H1 (cell line): ENCODE results near the gene C1orf87. TPM values are rescaled to one million over a fixed set of nuclear protein-coding genes. Genes with fewer than 3 reads are reported as not detected.

ENCODE experiments used
- CTCF ChIA-PET: fragments of 300-600 bp; sonication (Branson Sonifier 250); formaldehyde crosslinking; loops from one replicate; lab custom pipeline; 2021; ENCODE audit not compliant: partially characterized antibody; lab: Charles Lee
- POLR2A ChIA-PET: fragments of 300-600 bp; sonication (Branson Sonifier 250); formaldehyde crosslinking; loops from one replicate; lab custom pipeline; 2021; ENCODE audit warnings: inconsistent platforms; ENCODE audit not compliant: partially characterized antibody; lab: Charles Lee
- DNase-seq, 2 experiments: peaks; one replicate each; pipeline versions ENCODE4 v3.0.0 to v3.0.0-alpha.2; 2010 to 2022; ENCODE audit warnings: low spot score in 2 of 2, low read depth in 1 of 2, mixed read lengths in 1 of 2
- FAIRE-seq: peaks from 2 replicates; lab custom pipeline; 2011; peaks lifted over from hg19 to GRCh38; lab: Jason Lieb, UNC
- H2AFZ ChIP-seq: 2 replicates; pipeline ENCODE4 v1.8.1; 2012; ENCODE audit warnings: low read length, inconsistent platforms
- H2AK5ac ChIP-seq: 2 replicates; pipeline ENCODE4 v1.6.1; 2013; ENCODE audit warnings: low read depth, low read length
- H2BK120ac ChIP-seq: replicated peaks from 2 replicates; pipeline ENCODE3; 2013; ENCODE audit warnings: low read depth, low read length, inconsistent platforms
- H2BK12ac ChIP-seq: 2 replicates; pipeline ENCODE4 v1.6.1; 2013; ENCODE audit warnings: low read depth, low read length
- H2BK15ac ChIP-seq: 2 replicates; pipeline ENCODE4 v1.6.1; 2013; ENCODE audit warnings: low read length
- H2BK20ac ChIP-seq: 2 replicates; pipeline ENCODE4 v1.6.1; 2013; ENCODE audit warnings: low read length
- H2BK5ac ChIP-seq: 2 replicates; pipeline ENCODE4 v1.6.1; 2013; ENCODE audit warnings: low read depth, low read length
- H3K14ac ChIP-seq: 2 replicates; pipeline ENCODE4 v1.6.1; 2013; ENCODE audit warnings: inconsistent platforms; ENCODE audit not compliant: insufficient read length
- H3K18ac ChIP-seq: 2 replicates; pipeline ENCODE4 v1.6.1; 2013; ENCODE audit warnings: low read length; ENCODE audit errors: extremely low read depth
- H3K23ac ChIP-seq: 2 replicates; pipeline ENCODE4 v1.6.1; 2013; ENCODE audit warnings: inconsistent platforms; ENCODE audit not compliant: insufficient read length
- H3K23me2 ChIP-seq: 2 replicates; pipeline ENCODE4 v1.6.1; 2013; ENCODE audit warnings: low read depth, low read length
- H3K27ac ChIP-seq: 2 replicates; pipeline ENCODE4 v1.6.1; 2011; ENCODE audit warnings: low read depth, low read length, inconsistent platforms
- H3K27me3 ChIP-seq, 4 experiments: replicated peaks in 1 of 4; 1 replicate in 1 of 4; 2 replicates in 3 of 4; pipeline versions ENCODE4 v1.6.1 to v1.8.1; 2011 to 2013; ENCODE audit warnings: low read length in 3 of 4, mild to moderate bottlenecking in 3 of 4, inconsistent platforms in 2 of 4, mixed read lengths in 2 of 4, moderate library complexity in 1 of 4; ENCODE audit not compliant: control insufficient read depth in 3 of 4, insufficient read depth in 3 of 4; ENCODE audit errors: extremely low read depth in 1 of 4
- H3K36me3 ChIP-seq, 4 experiments: 2 replicates each; pipeline versions ENCODE4 v1.6.1 to v1.8.1; 2011 to 2013; ENCODE audit warnings: mild to moderate bottlenecking in 4 of 4, low read length in 3 of 4, moderate library complexity in 2 of 4, control low read depth in 1 of 4, inconsistent platforms in 1 of 4; ENCODE audit not compliant: insufficient read depth in 4 of 4, control insufficient read depth in 2 of 4
- H3K4ac ChIP-seq: replicated peaks from 2 replicates; pipeline ENCODE3; 2013; ENCODE audit warnings: low read length, low read depth, mixed read lengths, inconsistent platforms; ENCODE audit not compliant: insufficient read length
- H3K4me1 ChIP-seq, 4 experiments: replicated peaks in 1 of 4; 1 replicate in 1 of 4; 2 replicates in 3 of 4; pipeline versions ENCODE4 v1.6.1 to v1.8.1; 2011 to 2013; ENCODE audit warnings: low read length in 3 of 4, inconsistent platforms in 2 of 4, mixed read lengths in 1 of 4; ENCODE audit not compliant: insufficient read depth in 4 of 4, control insufficient read depth in 3 of 4
- H3K4me2 ChIP-seq, 2 experiments: 2 replicates each; pipeline versions ENCODE4 v1.6.1 to v1.8.1; 2011 to 2013; ENCODE audit warnings: low read depth in 2 of 2, low read length in 2 of 2, control low read depth in 1 of 2, inconsistent platforms in 1 of 2, mild to moderate bottlenecking in 1 of 2; ENCODE audit not compliant: insufficient read depth in 1 of 2
- H3K4me3 ChIP-seq, 4 experiments: fragments of 200-600, 300-600 bp in 1 of 4; sonication (generic), shearing (Covaris generic), sonication (Bioruptor Twin) in 1 of 4; 2 replicates each; pipeline versions ENCODE4 v1.5.1 to v1.8.1; 2011 to 2016; ENCODE audit warnings: low read length in 4 of 4, low read depth in 3 of 4, control low read depth in 2 of 4, inconsistent platforms in 2 of 4, mild to moderate bottlenecking in 2 of 4, mixed read lengths in 1 of 4, moderate library complexity in 1 of 4; ENCODE audit not compliant: insufficient read depth in 2 of 4; ENCODE audit errors: extremely low read depth in 1 of 4
- H3K56ac ChIP-seq: replicated peaks from 2 replicates; pipeline ENCODE3; 2013; ENCODE audit warnings: low read depth, mild to moderate bottlenecking, mixed read lengths, low read length, inconsistent platforms; ENCODE audit not compliant: insufficient read length
- H3K79me1 ChIP-seq: 2 replicates; pipeline ENCODE4 v1.6.1; 2013; ENCODE audit warnings: low read depth, low read length, control low read depth
- H3K79me2 ChIP-seq, 2 experiments: 2 replicates each; pipeline versions ENCODE4 v1.6.1 to v1.8.1; 2012 to 2013; ENCODE audit warnings: low read length in 2 of 2, mild to moderate bottlenecking in 2 of 2, inconsistent platforms in 1 of 2; ENCODE audit not compliant: insufficient read depth in 2 of 2, control insufficient read depth in 1 of 2
- H3K9ac ChIP-seq, 4 experiments: replicated peaks in 1 of 4; 1 replicate in 1 of 4; 2 replicates in 3 of 4; pipeline versions ENCODE4 v1.6.1 to v1.8.1; 2011 to 2013; ENCODE audit warnings: low read depth in 3 of 4, low read length in 3 of 4, control low read depth in 2 of 4, mild to moderate bottlenecking in 2 of 4, moderate library complexity in 2 of 4, inconsistent platforms in 1 of 4; ENCODE audit errors: extremely low read depth in 1 of 4
- H3K9me3 ChIP-seq, 2 experiments: 2 replicates each; pipeline versions ENCODE4 v1.6.1 to v1.8.1; 2012 to 2013; ENCODE audit warnings: mild to moderate bottlenecking in 2 of 2, moderate library complexity in 2 of 2, control low read depth in 1 of 2, inconsistent platforms in 1 of 2, low read depth in 1 of 2, low read length in 1 of 2, mixed read lengths in 1 of 2; ENCODE audit not compliant: insufficient read depth in 2 of 2
- H4K20me1 ChIP-seq, 2 experiments: replicated peaks in 1 of 2; 2 replicates each; pipeline versions ENCODE3 to v1.8.1; 2011 to 2013; ENCODE audit warnings: inconsistent platforms in 2 of 2, low read length in 2 of 2, mild to moderate bottlenecking in 1 of 2; ENCODE audit not compliant: insufficient read depth in 2 of 2, control insufficient read depth in 1 of 2
- H4K5ac ChIP-seq: 2 replicates; pipeline ENCODE4 v1.6.1; 2013; ENCODE audit warnings: low read length, low read depth, mixed read lengths, inconsistent platforms; ENCODE audit not compliant: insufficient read length
- H4K8ac ChIP-seq: 2 replicates; pipeline ENCODE4 v1.8.0; 2013; ENCODE audit warnings: mild to moderate bottlenecking, moderate library complexity, low read length, inconsistent platforms; ENCODE audit not compliant: insufficient read depth; ENCODE audit errors: extremely low read depth
- H4K91ac ChIP-seq: replicated peaks from 2 replicates; pipeline ENCODE3; 2013; ENCODE audit warnings: low read length, mixed read lengths, inconsistent platforms; ENCODE audit not compliant: insufficient read length
- CHD2 ChIP-seq: IDR thresholded peaks from 2 replicates; pipeline ENCODE4 v1.6.1; 2012; ENCODE audit warnings: low read length, improper control_type of control experiment
- CTBP2 ChIP-seq: IDR thresholded peaks from 2 replicates; pipeline ENCODE4 v1.7.0; 2011; ENCODE audit warnings: borderline replicate concordance, mild to moderate bottlenecking, moderate library complexity, mixed read lengths, low read length; ENCODE audit not compliant: insufficient read depth, insufficient read length
- HDAC2 ChIP-seq, 2 experiments: fragments of 300-600 bp in 1 of 2; sonication (generic) in 1 of 2; IDR thresholded peaks; 2 replicates each; pipeline ENCODE4 v1.6.1; 2011 to 2012; ENCODE audit warnings: low read depth in 2 of 2, low read length in 2 of 2, mild to moderate bottlenecking in 2 of 2, moderate library complexity in 2 of 2, borderline replicate concordance in 1 of 2, inconsistent platforms in 1 of 2
- SIN3A ChIP-seq, 2 experiments: IDR thresholded peaks in 1 of 2; conservative IDR thresholded peaks in 1 of 2; 2 replicates each; pipeline ENCODE4 v1.6.1; 2011 to 2012; ENCODE audit warnings: low read length in 2 of 2, improper control_type of control experiment in 1 of 2, low read depth in 1 of 2, mild to moderate bottlenecking in 1 of 2
- WGBS, 2 experiments: shearing (Covaris generic) in 1 of 2; methylation state at CpG; one replicate each; pipeline versions ENCODE4 v1.1.6 to v1.1.7; 2013 to 2015; ENCODE audit warnings: low lambda C conversion rate in 2 of 2, mixed read lengths in 2 of 2, inconsistent platforms in 1 of 2, low coverage in 1 of 2, missing lambda C conversion rate in 1 of 2; ENCODE audit not compliant: insufficient replicate concordance in 2 of 2, insufficient coverage in 1 of 2, insufficient read length in 1 of 2; ENCODE audit errors: extremely low coverage in 1 of 2, missing lambda C conversion rate in 1 of 2; 5-methylcytosine and 5-hydroxymethylcytosine counted together
- polyA plus RNA-seq, 7 experiments: library from polyadenylated mRNA; depleted of rRNA in 3 of 7; stranded (reverse) in 5 of 7; unstranded in 2 of 7; fragments of >200 nt in 5 of 7; fragments of 200-250 nt in 2 of 7; gene quantifications; 1 replicate in 5 of 7; 2 replicates in 1 of 7; 4 replicates in 1 of 7; pipeline versions ENCODE4 v1.2.1 to v1.2.3, GENCODE V29; 2011 to 2013; ENCODE audit warnings: missing spikeins in 2 of 7, mixed read lengths in 2 of 7
- total RNA-seq: library from RNA; stranded (reverse); fragmentation: NEBNext Ultra II Directional; extraction: Animal tissue kit (Norgen Biotek cat#: 25700); gene quantifications from 2 replicates; pipeline ENCODE4 v1.2.1, GENCODE V29; 2021

The C1orf87 gene
- total and polyA plus RNA-seq, 2 of the 8 experiments (the other 6 are each of a cell fraction or from before 2014, with no cell fraction given): 0.41 TPM; not detected in 1

- H3K27ac ChIP-seq: no peak overlapping the region
- DNase-seq: no peak
- no peak overlapping the region for H2AFZ ChIP-seq
- no peak overlapping the region for H2BK5ac ChIP-seq
- no peak overlapping the region for H2BK15ac ChIP-seq
- POLR2A ChIA-PET: interaction anchor here (1.3 kb wide), 1 partner anchor 10 kb away, joined by 3 read pairs; no protein-coding TSS in a partner anchor
- H2BK20ac ChIP-seq: no peak overlapping the region
- H4K91ac ChIP-seq: no peak overlapping the region
- WGBS, 2 experiments: 90% methylated on average over 9 of the region's 9 CpGs; no CpG with 5 or more reads in 1 of the 2 experiments
- H3K27me3 ChIP-seq: no peaks in the 10 kb centered on the region
- no peak overlapping the region for H2BK12ac ChIP-seq
- H3K4me3 ChIP-seq: no peak overlapping the region
- no peak overlapping the region for H3K56ac ChIP-seq
- H3K4me1 ChIP-seq: no peaks in the 10 kb centered on the region
- H4K20me1 ChIP-seq: no peaks in the 10 kb centered on the region
- H3K4me2 ChIP-seq: no peak overlapping the region
- no peak overlapping the region for H3K18ac ChIP-seq
- no peak overlapping the region for H3K23ac ChIP-seq
- CTCF ChIA-PET: interaction anchor here (1.2 to 3.8 kb wide), 3 partner anchors 9 to 19 kb away, joined by 4 to 33 read pairs (median 9); no protein-coding TSS in a partner anchor
- H3K23me2 ChIP-seq: no peaks in the 10 kb centered on the region; the same call in 1 of the 2 replicates
- FAIRE-seq: no peak
- H3K36me3 ChIP-seq: no peaks in the 10 kb centered on the region
- H2BK120ac ChIP-seq: no peak overlapping the region
- TF ChIP-seq CHD2: no peak
- TF ChIP-seq HDAC2 (IDR thresholded peaks at IDR 0.05; ENCODE audit: borderline replicate concordance in 1 of 2, low read depth in 2 of 2, low read length in 2 of 2): no peak
- no peak for TF ChIP-seq CTBP2
- TF ChIP-seq SIN3A (conservative IDR thresholded peaks at IDR 0.05 in 1 of 2, IDR thresholded peaks at IDR 0.05 in 1 of 2; ENCODE audit: low read depth in 1 of 2, low read length in 2 of 2): no peak
- H2AK5ac ChIP-seq: no peak overlapping the region
- no peak overlapping the region for H4K5ac ChIP-seq
- no peaks in the 10 kb centered on the region; a peak in 1 of 4 replicates for H3K9me3 ChIP-seq
- H3K14ac ChIP-seq: no peak overlapping the region
- no peak overlapping the region for H4K8ac ChIP-seq
- H3K79me2 ChIP-seq: no peaks in the 10 kb centered on the region
- H3K79me1 ChIP-seq: no peaks in the 10 kb centered on the region
- H3K9ac ChIP-seq: no peak overlapping the region
- no peak overlapping the region for H3K4ac ChIP-seq
Measured at GRCh38 chr1:59990470-59990869, 83.1 kb downstream of the C1orf87 start.
